ENCODE results near the gene LRRK1.
A peak's percentile ranks its signal among the peaks of the same experiment; 100 is the strongest.
"Not testable (repeated sequence)": the region's sequence is repeated elsewhere in the genome, so short reads cannot be mapped to it uniquely, and the experiment has no call there.

Gene LRRK1

DNA sequence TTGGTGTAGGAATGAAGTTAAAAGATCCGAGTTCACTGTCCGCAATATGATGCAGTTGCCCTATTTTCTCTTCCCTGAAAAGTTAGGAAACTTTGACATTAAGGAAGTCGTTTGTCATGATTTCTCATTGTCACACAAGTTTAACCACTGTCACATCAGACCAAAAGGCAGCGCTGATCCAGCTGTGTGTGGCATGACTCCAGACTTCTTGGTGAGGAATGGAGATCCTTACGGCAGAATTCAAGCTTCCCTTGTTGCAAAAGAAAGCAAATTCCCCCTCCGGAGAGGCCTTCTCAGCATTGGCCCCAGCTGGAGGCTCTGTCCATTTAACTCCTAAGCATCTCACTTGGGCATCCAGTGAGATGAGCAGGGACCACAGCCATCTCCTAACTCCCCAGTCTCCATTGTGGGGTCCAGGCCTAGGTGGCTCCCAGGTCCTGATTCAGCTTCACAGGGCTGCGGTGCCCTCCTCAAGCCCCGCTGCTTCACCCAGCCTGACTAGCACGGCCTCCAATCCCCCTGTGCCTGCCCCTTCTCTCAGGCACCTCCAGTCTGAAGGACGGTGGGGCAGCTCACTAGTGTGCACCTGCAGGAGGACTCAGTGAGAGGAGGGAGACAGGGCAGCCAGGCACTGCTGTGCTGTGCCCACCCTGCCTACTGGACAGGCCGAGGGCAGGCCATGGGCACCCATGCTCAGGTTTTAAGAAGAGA, 173.2 kb downstream of the LRRK1 start:
- DNase-seq (ENCODE audit: low spot score): peak; percentile 35

DNA sequence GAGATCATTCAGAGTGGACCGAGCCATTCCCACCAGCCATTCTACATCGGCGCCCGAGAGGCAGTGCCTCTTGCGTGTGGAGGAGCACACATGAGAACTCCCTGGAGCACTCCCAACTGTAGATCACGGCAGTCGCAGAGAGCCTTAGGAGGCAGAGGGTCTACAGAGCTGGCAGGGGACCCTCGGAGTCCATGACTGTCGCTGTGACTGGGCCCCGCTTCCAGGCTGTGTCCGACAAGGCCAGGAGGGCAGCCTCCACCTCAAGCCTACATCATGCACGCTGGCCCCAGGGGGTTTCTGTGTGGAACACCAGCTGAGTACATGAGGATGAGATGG, 173.7 kb downstream of the LRRK1 start:
- DNase-seq (ENCODE audit: low spot score): no peak

DNA sequence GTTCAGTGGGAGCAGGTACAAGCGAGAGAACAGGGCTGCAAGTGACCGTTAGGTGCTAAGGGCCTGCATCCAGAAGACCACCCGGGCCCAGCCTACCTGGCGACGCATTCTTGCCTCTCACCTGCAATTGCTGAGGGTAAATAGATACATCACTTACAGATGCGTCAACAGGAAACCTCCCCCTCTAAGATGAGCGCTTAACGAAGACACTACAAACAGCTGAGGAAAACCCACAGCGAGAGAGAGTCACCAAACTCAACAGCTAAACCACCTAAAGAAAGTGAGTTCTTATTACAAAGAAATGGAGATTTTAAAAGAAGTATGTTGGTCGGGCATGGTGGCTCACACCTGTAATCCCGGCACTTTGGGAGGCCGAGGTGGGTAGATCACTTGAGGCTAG, 174.8 kb downstream of the LRRK1 start:
- DNase-seq (ENCODE audit: low spot score): no peak

DNA sequence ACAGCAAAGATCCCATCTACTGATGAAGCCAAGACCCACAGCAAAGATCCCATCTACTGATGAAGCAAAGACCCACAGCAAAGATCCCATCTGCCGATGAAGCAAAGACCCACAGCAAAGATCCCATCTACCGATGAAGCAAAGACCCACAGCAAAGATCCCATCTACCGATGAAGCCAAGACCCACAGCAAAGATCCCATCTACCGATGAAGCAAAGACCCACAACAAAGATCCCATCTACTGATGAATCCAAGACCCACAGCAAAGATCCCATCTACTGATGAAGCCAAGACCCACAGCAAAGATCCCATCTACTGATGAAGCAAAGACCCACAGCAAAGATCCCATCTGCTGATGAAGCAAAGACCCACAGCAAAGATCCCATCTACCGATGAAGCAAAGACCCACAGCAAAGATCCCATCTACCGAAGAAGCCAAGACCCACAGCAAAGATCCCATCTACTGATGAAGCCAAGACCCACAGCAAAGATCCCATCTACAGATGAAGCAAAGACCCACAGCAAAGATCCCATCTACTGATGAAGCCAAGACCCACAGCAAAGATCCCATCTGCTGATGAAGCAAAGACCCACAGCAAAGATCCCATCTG, 176.7 kb downstream of the LRRK1 start:
- not testable (repeated sequence) for DNase-seq (ENCODE audit: low spot score)

DNA sequence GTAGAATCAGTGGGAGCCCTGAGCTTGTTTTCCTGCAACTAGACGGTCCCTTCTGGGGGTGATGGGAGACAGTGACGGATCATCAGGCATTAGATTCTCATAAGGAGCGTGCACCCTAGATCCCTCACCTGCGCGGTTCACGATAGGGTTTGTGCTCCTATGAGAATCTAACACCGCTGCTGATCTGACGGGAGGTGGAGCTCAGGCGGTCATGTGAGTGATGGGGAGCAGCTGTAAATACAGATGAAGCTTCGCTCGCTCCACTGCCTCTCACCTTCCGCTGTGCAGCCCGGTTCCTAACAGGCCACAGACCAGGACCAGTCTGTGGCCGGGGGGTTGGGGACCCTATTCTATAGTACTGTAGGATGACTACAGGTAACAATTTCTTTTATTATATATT, 178.0 kb downstream of the LRRK1 start:
- no peak for DNase-seq (ENCODE audit: low spot score)

DNA sequence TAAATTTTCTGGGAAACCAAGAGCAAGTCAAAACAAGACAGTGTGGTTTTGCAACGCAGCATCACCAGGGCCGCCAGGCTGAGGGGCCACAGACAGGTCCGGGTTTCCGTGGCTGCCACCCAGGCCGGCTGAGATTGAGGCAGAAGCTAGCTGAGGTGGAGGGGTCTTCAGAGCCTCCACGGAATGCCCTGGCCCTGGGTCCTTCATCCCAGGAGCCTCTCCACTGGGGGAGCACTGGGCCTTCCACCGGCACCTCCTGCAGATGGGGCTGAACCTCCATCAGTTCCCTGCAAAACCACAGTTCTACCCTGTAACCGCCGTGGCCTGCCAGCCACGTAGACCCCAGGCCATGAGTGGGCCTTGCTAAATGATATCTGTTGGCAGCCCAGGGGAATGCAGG, 180.0 kb downstream of the LRRK1 start:
- no peak for DNase-seq (ENCODE audit: low spot score)

DNA sequence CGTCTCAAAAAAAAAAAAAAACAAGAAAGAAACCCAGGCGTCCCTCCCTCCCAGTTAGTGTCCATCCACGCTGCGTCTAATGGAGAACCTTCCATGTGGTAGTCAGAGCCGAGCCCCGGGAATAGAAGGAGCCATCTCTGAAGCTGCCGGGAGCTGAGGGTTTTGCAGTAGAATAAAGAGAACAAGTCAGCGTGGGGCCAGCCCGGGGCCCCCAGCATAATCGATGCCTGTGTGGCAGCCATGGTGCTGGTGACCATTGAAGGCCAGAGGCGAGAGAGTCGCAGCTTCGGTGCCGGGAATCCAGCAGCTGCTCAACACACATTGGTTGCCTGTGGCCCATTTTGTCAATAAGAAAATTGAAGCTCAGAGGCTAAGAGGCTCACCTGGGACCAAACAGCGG, 181.0 kb downstream of the LRRK1 start:
- no peak for DNase-seq (ENCODE audit: low spot score)

DNA sequence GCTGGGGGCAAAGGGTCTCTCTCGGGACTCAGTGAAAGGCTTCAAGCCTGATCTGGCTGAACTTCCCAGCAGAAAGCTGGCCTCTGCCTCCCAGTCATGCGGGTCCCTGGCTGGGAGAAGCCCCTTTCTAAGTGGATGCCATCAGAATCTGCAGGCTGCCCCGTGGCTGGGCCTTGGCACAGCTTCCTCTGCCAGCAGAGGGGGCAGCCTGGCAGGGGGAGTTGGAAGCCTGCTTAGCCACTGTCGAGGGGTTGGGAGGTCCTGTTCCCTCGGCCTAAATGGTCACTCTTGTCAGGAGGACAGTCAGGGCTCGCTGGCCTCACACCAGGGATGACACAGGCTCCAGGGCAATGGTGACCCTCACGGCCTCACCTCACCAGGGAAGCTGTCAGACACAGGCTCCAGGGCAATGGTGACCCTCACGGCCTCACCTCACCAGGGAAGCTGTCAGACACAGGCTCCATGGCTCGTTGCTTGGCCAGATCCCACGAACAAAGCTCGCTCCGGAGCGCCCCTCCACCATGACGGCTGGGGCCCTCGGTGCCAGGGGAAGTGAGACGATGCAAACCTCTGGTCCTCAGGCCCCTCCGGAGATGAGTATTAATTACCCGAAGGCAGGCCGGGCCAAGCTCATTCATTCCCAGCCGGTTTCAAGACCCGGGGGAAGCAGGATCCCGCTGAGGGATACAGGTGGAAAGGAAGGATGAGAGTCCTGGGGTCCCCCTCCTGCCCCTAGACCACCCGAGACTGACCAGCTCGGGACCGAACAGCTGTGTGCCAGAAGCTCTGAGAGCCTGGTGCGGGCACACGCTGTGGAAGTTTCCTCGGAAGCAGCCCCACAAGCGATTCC, 181.7 kb downstream of the LRRK1 start:
- DNase-seq (ENCODE audit: low spot score): no peak

DNA sequence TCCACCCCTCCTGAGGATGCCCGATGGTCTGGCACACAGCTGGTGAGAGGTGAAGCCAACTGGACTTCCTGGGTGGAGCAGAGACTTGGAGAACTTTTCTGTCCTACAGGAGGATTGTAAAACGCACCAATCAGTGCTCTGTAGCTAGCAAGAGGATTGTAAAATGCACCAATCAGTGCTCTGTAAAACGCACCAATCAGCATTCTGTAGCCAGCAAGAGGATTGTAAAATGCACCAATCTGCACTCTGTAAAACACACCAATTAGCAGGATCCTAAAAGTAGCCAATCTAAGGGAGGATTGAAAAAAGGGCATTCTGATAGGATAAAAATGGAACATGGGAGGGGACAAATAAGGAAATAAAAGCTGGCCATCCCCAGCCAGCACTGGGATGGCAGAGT, 182.5 kb downstream of the LRRK1 start:
- DNase-seq (ENCODE audit: low spot score): no peak

DNA sequence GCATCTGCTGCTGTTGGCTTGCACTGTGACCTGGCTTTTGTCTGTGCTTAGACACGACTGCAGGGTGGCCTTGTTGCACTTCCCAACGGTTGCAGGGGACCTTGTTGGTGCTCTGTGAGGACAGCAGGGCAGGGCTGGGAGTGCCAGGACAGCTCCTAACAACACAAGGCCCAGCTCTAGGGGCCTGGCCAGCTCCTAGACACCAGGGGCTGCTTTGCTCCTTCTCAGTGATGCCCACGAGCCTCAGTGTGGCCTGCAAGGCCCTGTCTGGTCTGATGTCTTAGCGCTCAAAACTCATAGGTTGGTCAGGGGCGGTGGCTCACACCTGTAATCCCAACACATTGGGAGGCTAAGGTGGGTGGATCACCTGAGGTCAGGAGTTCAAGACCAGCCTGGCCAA, 183.6 kb downstream of the LRRK1 start:
- DNase-seq (ENCODE audit: low spot score): no peak

DNA sequence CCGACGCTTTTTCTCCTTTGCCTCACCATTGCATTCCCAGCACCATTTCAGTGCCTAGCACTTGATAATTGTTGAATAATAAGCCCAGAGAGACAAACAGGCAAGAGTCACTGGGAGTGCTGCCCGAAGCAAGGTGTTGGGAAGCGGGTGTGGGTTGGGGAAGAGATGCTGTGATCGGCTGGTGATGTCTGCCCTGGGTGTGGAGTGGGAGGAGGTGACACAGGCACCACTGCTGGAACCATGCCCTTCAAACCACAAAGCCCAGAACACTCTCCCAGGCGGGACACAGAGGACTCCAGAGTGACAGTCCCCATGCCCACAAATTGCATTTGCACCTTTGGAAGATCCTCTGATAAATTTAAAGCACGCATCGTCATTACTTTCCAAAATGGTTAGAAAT, 184.4 kb downstream of the LRRK1 start:
- no peak for DNase-seq (ENCODE audit: low spot score)

DNA sequence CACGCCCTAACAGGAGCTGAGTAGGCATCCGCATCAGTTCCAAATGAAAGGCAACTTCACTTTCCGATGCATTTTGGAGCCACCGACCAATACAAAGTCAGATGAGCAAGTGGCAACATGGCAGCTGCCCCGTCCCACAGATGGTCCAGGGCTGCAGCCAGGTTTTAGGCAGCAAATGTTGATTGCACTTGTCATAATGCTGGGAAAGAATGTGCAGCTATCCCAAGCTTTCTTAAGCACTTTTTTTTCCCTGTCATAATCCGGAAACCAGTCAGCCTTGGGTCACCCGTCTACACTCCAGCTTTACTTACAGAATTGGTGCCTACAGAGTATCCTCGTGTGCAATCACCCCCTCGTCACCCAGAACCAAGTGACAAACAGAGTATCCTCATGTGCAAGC, 185.0 kb downstream of the LRRK1 start:
- DNase-seq (ENCODE audit: low spot score): no peak

DNA sequence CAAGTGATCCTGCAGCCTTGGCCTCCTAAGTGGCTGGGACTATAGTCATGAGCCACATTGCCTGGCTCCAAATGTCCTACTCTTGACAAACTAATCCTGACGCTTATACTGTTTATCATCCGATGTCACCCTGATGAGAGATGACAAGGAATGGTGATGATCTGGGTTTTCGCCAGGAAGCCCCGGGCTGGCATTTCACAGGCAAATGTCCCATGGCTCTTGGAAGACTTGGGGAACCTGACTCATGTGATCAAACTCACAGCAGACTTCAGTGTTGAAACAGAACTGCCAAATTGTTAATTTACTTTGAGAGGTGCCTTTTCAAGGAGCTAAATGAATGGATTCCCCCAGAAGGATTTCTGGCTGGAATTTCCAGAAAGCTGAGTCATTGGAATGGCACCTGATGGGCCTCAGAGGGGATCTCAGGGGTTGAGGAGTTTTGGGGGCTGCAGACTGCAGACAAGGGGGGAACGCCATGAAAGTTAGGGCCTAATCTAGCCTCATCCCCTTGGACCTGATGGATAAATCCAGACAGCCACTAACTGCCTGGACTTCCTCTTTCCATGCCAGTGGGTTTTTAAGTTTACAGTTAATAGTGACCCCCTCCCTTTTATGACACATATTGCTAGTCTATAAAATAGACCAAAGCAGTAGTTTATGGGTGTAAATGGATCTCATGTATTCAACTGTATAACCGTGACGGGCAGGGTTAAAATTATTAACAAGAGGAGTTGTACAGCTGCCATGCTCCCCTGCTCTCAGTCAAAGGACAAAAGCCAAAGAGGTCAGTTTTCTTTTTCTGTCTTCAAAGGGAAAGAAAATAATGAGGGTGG, 186.1 kb downstream of the LRRK1 start:
- no peak for DNase-seq (ENCODE audit: low spot score)

DNA sequence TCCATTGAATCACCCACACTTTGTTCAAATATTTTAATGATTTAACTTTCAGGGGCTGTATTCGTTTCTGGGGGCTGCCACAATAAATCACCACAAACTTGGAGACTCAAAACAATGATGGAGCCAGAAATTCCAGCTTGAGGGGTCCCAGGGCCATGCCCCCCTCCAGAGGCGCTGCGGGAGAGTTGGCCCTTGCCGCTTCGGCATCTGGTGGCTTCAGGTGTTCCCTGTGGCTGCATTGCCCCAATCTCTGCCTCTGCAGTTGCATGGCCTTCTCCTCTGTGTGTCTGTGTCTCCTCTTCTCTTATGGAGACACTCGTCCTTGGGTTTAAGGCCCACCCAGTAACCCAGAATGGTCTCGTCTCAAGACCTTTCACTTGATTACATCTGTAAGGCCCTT, 187.9 kb downstream of the LRRK1 start:
- DNase-seq (ENCODE audit: low spot score): no peak

DNA sequence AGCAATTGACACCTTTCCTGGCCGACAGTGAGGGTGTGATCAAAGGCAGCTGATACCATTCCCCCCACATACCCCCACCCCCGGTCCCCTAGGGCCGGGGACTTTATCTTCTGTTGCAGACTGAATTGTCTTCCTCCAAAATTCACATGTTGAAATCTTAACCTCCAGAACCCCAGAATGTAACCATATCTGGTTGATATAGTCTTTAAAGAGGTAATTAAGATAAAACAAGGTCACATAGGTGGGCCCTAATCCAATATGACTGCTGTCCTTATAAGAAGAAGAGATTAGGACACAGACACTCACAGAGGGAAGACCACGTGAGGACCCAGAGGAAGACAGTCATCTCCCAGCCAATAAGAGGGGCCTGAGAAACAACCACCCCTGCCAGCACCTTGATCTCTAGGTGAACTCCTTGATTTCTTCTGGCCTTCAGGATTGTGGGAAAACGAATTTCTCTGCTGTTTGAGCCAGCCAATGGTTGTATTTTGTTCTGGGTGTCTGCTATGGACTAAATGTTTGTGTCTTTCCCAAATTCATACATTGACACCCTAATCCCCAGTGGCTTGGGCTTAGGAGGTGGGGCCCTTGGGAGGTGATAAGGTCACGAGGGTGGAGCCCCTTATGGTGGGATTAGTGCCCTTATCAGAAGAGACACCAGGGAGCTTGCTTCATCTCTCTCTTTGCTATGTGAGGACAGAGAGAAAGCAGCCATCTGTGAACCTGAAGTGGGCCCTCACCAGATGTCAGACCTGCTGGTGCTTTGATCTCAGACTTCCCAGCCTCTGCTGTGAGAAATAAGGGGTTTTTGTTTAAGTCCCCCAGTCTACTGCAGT, 188.7 kb downstream of the LRRK1 start:
- DNase-seq (ENCODE audit: low spot score): no peak

DNA sequence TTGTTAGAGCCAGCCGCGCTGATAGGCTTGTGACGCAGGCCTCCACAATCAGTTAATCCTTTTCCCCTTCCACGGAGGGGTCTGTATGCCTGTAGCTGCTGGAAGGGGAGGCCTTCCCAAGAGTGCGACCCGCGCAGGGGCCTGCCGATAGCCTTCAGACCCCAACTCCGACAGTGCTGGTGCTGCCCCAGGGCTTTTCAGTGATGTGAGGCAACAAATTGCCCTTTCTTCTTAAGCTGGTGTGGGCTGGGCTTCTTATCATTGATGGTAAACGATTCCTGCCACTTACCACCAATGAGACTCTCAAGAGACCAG, 189.3 kb downstream of the LRRK1 start:
- DNase-seq (ENCODE audit: low spot score): no peak

DNA sequence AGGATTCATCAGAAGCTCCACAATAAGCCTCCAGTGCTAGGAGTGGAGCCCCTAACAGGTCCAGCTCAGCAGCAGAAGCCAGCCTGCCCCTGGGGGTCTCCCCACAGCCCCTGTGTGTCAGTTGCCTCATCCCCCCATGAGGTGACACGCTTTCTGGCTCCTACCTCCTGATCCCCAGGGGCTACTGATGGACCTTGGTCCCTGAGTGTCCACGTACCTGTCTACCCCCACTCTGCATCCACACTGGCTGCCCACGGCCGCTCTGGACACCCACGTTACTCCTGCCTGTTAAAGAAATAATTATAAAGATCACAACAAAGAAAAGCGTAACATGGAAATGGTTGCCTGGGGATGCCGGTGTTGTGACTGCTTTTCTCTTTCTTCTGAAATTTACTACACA, 189.6 kb downstream of the LRRK1 start:
- no peak for DNase-seq (ENCODE audit: low spot score)

DNA sequence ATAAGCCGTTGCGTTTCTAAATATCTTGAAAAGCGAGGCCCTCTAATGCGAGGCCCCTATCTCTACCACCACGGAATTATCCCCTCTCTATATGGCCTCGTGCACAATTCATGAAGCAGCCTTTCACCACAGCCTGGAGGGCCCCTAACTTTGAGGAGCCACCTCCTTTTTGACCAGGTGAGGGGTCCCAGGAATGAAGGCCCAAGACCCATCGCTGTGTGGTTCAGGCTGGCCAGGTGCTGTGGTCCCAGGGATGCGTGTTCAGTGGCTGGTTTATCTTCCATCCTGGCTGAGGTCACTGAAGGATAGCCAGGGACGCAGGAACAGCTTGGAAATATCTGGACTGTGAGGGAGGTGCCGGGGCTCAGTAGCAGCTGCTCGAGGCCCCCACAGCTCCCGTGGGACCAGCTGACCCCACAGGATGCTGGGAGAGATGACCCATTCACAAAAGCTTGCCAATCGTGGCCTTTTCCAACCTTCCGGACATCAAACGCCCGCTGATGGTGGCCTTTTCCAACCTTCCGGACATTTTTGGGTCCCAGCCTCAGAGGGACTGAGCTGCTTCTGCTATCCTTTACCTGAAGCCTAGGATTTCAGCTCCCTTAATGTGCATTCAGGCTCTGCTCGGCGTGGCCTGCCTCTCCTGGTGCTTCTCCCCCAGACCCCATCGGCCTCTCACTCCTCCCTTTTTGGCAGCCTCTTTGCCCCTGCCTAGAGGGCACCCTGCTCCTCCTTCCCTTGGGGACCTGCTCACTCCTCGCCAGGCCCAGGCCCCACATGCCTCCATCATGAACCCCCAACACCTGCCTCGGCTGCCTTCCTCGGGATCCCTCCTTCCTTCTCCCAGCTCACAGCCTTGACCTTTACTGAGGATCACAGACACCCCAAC, 191.8 kb downstream of the LRRK1 start:
- DNase-seq (ENCODE audit: low spot score): no peak

DNA sequence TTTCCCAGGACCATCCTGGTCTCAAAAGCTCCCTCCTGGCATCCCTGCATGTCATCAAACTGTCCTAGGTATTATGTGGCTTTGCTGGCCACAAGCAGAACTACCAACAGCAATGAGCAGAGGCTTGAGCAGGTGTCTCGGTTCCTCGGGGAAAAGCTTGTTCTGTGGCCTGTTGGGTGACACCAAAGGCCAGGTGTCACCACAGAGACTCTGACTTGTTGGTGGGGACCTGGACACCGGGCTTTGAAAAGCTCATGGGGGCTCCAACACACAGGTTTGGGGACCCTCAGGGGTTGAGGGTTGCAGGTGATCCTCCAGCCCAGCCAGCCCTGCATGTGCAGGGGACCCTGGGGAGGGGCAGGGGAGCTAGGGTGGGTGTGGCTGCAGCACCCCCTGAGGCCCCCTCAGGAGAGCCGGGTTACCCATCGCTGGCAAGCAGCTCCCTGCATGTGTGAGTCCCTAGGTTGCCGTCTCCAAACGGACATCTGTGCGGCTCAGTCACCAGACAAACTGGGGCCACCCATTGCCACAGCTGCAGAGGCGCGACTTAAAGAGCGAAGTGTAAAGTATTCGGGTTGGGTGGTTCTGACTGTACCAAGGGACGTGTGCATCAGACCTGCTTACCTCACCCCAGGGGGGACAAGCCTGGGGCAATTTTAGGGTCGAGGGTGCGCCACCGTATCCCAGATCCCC, 192.6 kb downstream of the LRRK1 start:
- DNase-seq (ENCODE audit: low spot score): no peak
